Superior temporal gyrus (tissue), 1 donor: ENCODE results near the gene AFF2.

ENCODE experiments used
- DNase-seq: peaks from one replicate; pipeline ENCODE4 v3.0.0-alpha.2; 2016; ENCODE audit errors: extremely low spot score

AFF2 gene

GRCh38 chrX:148536961-148537360, 36.5 kb downstream of the AFF2 start:
- DNase-seq = no peak

- DNase-seq = no peak
Measured at GRCh38 chrX:148537556-148538182, 37.3 kb downstream of the AFF2 start.

GRCh38 chrX:148538582-148538981, 38.2 kb downstream of the AFF2 start:
- no peak for DNase-seq

GRCh38 chrX:148540114-148540513, 39.7 kb downstream of the AFF2 start:
- no peak for DNase-seq

- DNase-seq = peak; percentile 10
Measured at GRCh38 chrX:148540671-148541583, 40.5 kb downstream of the AFF2 start.

- DNase-seq = no peak
Measured at GRCh38 chrX:148541584-148541940, 41.1 kb downstream of the AFF2 start.

- no peak for DNase-seq
Measured at GRCh38 chrX:148542481-148543255, 42.3 kb downstream of the AFF2 start.

GRCh38 chrX:148552775-148553174, 52.4 kb downstream of the AFF2 start:
- no peak for DNase-seq

GRCh38 chrX:148555101-148555500, 54.7 kb downstream of the AFF2 start:
- DNase-seq = no peak

- no peak for DNase-seq
Measured at GRCh38 chrX:148555571-148556243, 55.3 kb downstream of the AFF2 start.

GRCh38 chrX:148556498-148556897, 56.1 kb downstream of the AFF2 start:
- DNase-seq = no peak

GRCh38 chrX:148562846-148563245, 62.4 kb downstream of the AFF2 start:
- DNase-seq = no peak

- DNase-seq = no peak
Measured at GRCh38 chrX:148567229-148567628, 66.8 kb downstream of the AFF2 start.

GRCh38 chrX:148567779-148568178, 67.4 kb downstream of the AFF2 start:
- DNase-seq = no peak

GRCh38 chrX:148568763-148569162, 68.3 kb downstream of the AFF2 start:
- DNase-seq = no peak

GRCh38 chrX:148572337-148572736, 71.9 kb downstream of the AFF2 start:
- no peak for DNase-seq

GRCh38 chrX:148573119-148573518, 72.7 kb downstream of the AFF2 start:
- DNase-seq = no peak

- no peak for DNase-seq
Measured at GRCh38 chrX:148574237-148574973, 74.0 kb downstream of the AFF2 start.

- DNase-seq = no peak
Measured at GRCh38 chrX:148576396-148576795, 76.0 kb downstream of the AFF2 start.

- DNase-seq = no peak
Measured at GRCh38 chrX:148577741-148578140, 77.3 kb downstream of the AFF2 start.

- DNase-seq = no peak
Measured at GRCh38 chrX:148580016-148580415, 79.6 kb downstream of the AFF2 start.
